Fibroblast of skin of right biceps (primary cell): ENCODE data around the gene PPM1L.

Source experiments
- DNase-seq: peaks from one replicate; pipeline ENCODE4 v3.0.0-alpha.2; 2013

Gene PPM1L

GRCh38 chr3:160857476-160858119 lies 101.6 kb downstream of the PPM1L start:
- DNase-seq: no peak

GRCh38 chr3:160860346-160860745 lies 104.3 kb downstream of the PPM1L start:
- DNase-seq: no peak

DNA sequence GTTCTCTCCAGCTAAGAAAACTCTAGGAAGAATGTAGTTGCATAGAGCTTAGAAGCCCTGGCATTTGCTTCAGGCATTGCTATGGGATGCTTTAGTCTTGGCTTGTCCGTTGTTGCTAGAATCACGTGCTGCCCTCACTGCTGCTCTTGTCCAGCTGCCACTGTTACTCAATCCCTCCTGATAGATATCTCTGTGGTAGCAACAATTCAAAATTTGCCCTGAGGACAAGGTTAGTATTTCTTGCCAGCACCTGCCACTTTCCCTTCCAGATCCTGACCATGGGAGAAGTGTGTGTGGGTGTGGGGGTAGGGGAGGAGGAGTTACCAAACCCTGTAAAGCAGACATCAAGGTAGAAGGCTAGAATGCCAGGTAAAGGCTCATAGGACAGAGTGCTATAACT lies 113.8 kb downstream of the PPM1L start:
- no peak for DNase-seq

GRCh38 chr3:160870327-160870726 lies 114.3 kb downstream of the PPM1L start:
- no peak for DNase-seq

DNA sequence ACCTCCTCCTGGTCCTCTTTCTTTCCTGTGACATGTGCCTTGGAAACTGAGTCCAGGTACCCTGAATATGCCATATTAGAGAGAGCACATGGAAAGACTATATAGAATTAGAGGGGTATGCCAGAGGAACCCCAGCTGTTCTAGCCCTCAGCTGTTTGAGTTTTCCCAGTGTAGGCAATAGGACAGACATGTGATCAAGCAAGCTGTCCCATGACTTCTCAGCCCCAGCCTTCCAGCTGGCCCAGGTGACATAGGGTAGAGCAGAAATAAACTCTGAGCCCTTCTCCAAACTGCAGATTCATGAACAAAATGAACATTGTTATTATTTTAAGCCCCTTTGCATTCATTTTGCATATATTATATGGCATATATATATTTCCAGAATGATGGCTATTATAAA lies 118.7 kb downstream of the PPM1L start:
- DNase-seq: no peak

DNA sequence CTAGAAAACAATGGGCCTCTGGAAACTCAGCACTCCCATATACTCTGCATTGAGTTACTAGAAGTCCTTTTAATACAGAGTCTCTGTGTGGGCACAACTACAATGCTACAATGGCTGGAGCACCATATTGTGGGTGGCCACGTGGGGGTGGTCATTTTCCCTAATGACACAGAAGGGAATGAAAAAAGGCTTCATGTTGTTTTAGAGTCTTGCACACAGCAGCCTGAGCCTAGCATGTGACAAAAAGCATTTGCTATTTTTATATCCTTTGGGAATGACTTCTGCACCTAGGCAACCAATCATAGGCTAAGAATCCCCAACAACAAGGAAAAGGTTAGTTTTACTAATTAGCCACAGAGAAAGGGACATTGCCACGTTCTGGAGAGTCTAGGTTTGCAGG lies 120.6 kb downstream of the PPM1L start:
- DNase-seq: no peak

GRCh38 chr3:160879859-160880258 lies 123.8 kb downstream of the PPM1L start:
- no peak for DNase-seq

- no peak for DNase-seq
Observed at GRCh38 chr3:160883373-160883772, 127.3 kb downstream of the PPM1L start.

- peak; percentile 82 for DNase-seq
Observed at GRCh38 chr3:160885791-160886286, 129.8 kb downstream of the PPM1L start.

GRCh38 chr3:160886421-160886820 lies 130.4 kb downstream of the PPM1L start:
- DNase-seq: no peak

- DNase-seq: no peak
Observed at GRCh38 chr3:160893207-160893606, 137.2 kb downstream of the PPM1L start.

DNA sequence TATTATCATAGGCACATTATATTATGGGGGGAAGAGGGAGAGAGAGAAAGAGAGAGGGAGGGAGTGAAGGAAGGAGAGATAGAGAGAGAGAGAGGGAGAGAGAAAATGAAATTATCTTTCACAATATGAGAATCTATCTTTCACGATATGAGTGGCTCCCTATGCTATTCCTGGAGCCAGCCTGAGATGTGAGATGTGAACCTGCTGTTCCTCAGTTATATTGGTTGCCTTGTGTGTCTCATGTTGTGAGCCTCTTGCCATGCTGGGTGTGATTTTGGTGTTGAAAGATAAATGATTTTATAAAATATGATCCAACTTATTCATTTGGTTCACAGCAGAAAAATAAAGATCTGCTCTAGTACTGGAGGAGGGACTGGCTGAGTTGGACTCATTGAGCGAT lies 148.7 kb downstream of the PPM1L start:
- DNase-seq: no peak

DNA sequence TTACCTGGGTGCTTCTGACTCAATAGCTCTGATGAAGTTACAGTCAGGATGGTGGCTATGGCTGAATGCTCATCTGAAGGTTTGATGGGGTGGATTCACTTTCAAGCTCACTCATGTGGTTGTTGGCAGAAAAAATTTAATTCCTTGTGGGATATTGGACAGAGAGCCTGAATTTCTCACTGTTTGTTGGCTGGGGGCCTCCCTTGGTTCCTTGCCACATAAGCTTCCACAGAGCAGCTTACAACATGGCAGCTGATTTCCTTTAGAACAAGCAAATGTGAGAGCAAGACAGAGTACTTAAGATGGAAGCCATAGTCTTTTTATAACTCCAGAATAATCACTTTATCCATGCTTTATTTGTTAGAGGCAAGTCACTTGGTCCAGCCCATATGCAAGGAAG lies 150.6 kb downstream of the PPM1L start:
- DNase-seq: no peak

GRCh38 chr3:160909917-160910316 lies 153.9 kb downstream of the PPM1L start:
- DNase-seq: no peak

DNA sequence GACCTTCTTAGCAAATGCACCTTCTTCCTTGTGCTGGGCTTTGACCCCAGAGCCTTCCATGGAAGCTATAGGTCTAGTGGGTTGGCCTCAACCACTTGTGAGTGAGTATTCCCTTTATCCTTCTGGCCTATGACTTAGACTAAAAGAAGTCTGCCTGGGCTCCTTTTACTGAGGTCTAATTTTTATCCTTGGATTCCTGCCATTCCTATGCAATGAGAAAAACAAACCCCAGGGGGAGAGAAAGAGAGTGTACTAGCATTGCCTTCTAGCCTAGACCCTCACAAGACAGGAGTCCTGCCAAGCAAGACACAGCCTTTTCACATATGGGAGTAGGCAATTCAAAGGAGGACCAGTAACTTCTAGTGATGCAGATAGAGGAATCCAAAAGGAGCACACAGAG lies 155.4 kb downstream of the PPM1L start:
- DNase-seq: peak; percentile 36

GRCh38 chr3:160916472-160916871 lies 160.4 kb downstream of the PPM1L start:
- DNase-seq: no peak

DNA sequence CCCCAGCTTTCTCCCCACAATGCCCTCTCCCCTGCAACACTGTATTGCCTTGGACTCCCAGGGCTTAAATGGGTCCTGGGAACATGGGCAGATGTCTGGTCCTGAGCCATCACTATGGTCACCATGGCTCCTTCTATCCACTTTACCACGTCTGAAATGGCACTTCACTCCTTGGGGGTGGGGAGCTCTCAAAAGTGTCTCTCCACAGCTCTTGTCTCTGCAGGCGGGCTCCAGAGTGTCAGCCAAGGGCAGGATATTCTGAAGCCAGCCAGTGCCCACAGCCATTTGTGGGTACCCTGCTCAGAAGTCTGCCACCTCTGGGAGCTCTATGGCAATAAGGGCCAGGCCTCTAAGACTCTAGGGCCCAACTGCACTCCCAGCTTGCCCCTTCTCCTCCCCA lies 163.9 kb downstream of the PPM1L start:
- no peak for DNase-seq

DNA sequence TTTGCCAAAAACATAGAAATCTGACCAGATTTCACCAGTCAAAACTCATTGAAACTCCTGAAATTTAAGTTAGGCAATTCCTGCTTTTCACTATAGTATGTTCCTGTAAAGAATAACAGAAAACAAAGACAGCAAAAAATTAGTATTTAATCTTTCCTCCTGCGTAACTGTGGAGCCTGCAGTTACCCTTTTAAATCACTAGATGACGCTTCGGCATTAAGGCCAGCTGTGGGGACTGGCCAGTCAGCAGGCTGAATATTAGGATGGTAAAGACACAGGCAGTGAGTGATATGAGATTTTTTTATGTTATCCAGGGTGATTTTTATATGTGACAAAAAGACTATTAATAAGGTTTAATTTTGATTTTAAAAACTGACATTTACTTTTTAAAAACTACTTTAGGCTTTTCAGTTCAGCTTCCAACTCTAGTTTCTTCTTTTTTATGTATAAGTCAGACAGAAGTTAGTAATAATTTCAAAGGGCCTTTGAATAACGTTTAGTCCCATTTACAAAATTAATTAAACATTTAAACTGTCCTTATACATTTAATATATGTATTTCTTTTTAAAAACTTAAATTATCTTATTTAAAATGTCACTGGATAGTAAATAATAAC lies 165.1 kb downstream of the PPM1L start:
- peak; percentile 45 for DNase-seq

- DNase-seq: no peak
Observed at GRCh38 chr3:160924776-160925175, 168.7 kb downstream of the PPM1L start.

GRCh38 chr3:160927620-160928019 lies 171.6 kb downstream of the PPM1L start:
- no peak for DNase-seq

- no peak for DNase-seq
Observed at GRCh38 chr3:160928183-160928726, 172.2 kb downstream of the PPM1L start.

DNA sequence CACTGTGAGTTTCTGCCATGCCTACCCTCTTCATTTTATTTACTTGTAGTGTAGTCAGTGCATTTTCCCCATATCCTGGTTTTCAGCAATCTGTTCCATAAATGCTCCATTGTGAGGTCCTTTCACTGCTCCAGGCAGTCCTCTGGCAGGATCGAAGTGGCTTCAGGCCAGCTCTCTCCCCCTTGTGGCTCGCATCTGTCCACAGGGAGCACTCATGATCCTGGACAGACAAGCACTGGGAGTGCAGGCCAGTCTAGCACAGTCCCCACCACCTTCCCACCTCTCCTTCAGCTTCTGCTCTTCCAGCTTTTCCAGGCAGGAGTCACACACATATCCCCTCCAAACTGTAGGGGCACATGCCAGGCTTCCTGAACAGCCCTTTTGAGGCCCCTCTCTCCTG lies 173.6 kb downstream of the PPM1L start:
- peak; percentile 19 for DNase-seq

DNA sequence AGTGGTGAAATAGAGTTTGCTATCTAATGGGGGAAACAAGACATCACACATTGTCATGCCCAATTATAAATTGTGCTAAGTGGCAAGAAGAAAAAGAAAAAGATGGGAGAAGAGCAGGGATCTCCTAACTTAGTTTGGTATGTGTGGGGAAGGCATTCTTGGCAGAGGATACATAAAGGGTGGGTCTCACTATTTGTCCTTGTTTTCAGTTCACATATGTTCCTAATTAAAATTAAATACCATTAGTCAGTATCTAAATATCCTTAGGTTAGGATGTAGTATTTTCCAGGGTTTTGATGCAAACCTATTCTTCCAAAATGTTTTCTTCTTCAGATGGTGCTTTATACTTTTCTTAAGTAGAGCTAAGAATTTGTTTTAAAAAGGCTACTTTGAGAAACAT lies 175.4 kb downstream of the PPM1L start:
- DNase-seq: peak; percentile 83

GRCh38 chr3:160935413-160936095 lies 179.5 kb downstream of the PPM1L start:
- no peak for DNase-seq
